Retina (tissue), 1 donor: Measurements from ENCODE around the gene MGST2.
"Not testable (repeated sequence)": the region's sequence is repeated elsewhere in the genome, so short reads cannot be mapped to it uniquely, and the experiment has no call there.

Experiments used
- DNase-seq: peaks from one replicate; pipeline ENCODE4 v3.0.0-alpha.2; 2016

MGST2 gene

GRCh38 chr4:139672732-139673131 is 7.1 kb downstream of the MGST2 start:
- no peak for DNase-seq

- no peak for DNase-seq
These were observed 9.4 kb downstream of the MGST2 start for GRCh38 chr4:139674875-139675550.

GRCh38 chr4:139675651-139676050 is 10.0 kb downstream of the MGST2 start:
- DNase-seq, result no peak

- DNase-seq, result no peak
These were observed 10.7 kb downstream of the MGST2 start for GRCh38 chr4:139676365-139676764.

GRCh38 chr4:139676913-139677585 is 11.4 kb downstream of the MGST2 start:
- DNase-seq, result no peak

- no peak for DNase-seq
These were observed 16.7 kb downstream of the MGST2 start for GRCh38 chr4:139682309-139682708.

GRCh38 chr4:139682741-139683151 is 17.1 kb downstream of the MGST2 start:
- peak; percentile 28 for DNase-seq

GRCh38 chr4:139684351-139684750 is 18.7 kb downstream of the MGST2 start:
- DNase-seq, result no peak

GRCh38 chr4:139685180-139685579 is 19.6 kb downstream of the MGST2 start:
- DNase-seq, result no peak

- DNase-seq, result no peak
These were observed 20.5 kb downstream of the MGST2 start for GRCh38 chr4:139686130-139686529.

- DNase-seq, result no peak
These were observed 21.4 kb downstream of the MGST2 start for GRCh38 chr4:139686988-139687387.

GRCh38 chr4:139689093-139689722 is 23.6 kb downstream of the MGST2 start:
- DNase-seq, result no peak

GRCh38 chr4:139690419-139690818 is 24.8 kb downstream of the MGST2 start:
- no peak for DNase-seq

GRCh38 chr4:139692309-139693012 is 26.8 kb downstream of the MGST2 start:
- DNase-seq, result no peak

GRCh38 chr4:139694522-139695107 is 29.0 kb downstream of the MGST2 start:
- DNase-seq, result no peak

GRCh38 chr4:139696491-139696890 is 30.9 kb downstream of the MGST2 start:
- no peak for DNase-seq

- DNase-seq, result not testable (repeated sequence)
These were observed 32.7 kb downstream of the MGST2 start for GRCh38 chr4:139698167-139698925.

GRCh38 chr4:139700568-139700967 is 34.9 kb downstream of the MGST2 start:
- no peak for DNase-seq

GRCh38 chr4:139704915-139705485 is 39.4 kb downstream of the MGST2 start:
- DNase-seq, result no peak

GRCh38 chr4:139709660-139710059 is 44.0 kb downstream of the MGST2 start:
- DNase-seq, result no peak

- no peak for DNase-seq
These were observed 44.5 kb downstream of the MGST2 start for GRCh38 chr4:139710073-139710472.

GRCh38 chr4:139711461-139711860 is 45.8 kb downstream of the MGST2 start:
- no peak for DNase-seq
